HepG2 (cell line): ENCODE data around the gene RPS6KA3. TPM values are rescaled to one million over a fixed set of nuclear protein-coding genes. Genes with fewer than 3 reads are reported as not detected.
A peak's percentile ranks its signal among the peaks of the same experiment; 100 is the strongest.

ENCODE experiments used
- BCL6 ChIP-seq: IDR thresholded peaks from 2 replicates; pipeline ENCODE4 v1.6.1; 2016; ENCODE audit warnings: missing genetic modification reagents, missing compliant biosample characterization
- FOXK1 ChIP-seq: sonication (generic); formaldehyde crosslinking; IDR thresholded peaks from 2 replicates; pipeline ENCODE4 v1.4.0; 2020; ENCODE audit warnings: low read depth, missing genetic modification reagents, borderline replicate concordance
- HDAC1 ChIP-seq: sonication (generic); formaldehyde crosslinking; IDR thresholded peaks from 2 replicates; pipeline ENCODE4 v1.5.1; 2020; ENCODE audit warnings: mild to moderate bottlenecking, missing genetic modification reagents
- HDAC2 ChIP-seq: sonication (generic); formaldehyde crosslinking; IDR thresholded peaks from 2 replicates; pipeline ENCODE4 v1.4.0; 2020; ENCODE audit warnings: missing genetic modification reagents
- HHEX ChIP-seq: IDR thresholded peaks from 2 replicates; pipeline ENCODE4 v1.6.1; 2016; ENCODE audit warnings: control low read depth
- ISL2 ChIP-seq: sonication (generic); formaldehyde crosslinking; IDR thresholded peaks from 2 replicates; pipeline ENCODE4 v1.5.0; 2020; ENCODE audit warnings: missing genetic modification reagents
- MYNN ChIP-seq: sonication (generic); formaldehyde crosslinking; IDR thresholded peaks from 2 replicates; pipeline ENCODE4 v1.4.0; 2020; ENCODE audit warnings: mild to moderate bottlenecking, low read depth, missing genetic modification reagents
- NCOR1 ChIP-seq: fragments of 200-600 bp; sonication (generic); IDR thresholded peaks from 2 replicates; pipeline ENCODE4 v1.7.0; 2017; ENCODE audit warnings: antibody characterized with exemption, low read length, borderline replicate concordance
- NFIC ChIP-seq: IDR thresholded peaks from 2 replicates; pipeline ENCODE4 v1.6.1; 2012; ENCODE audit warnings: mild to moderate bottlenecking, low read length, inconsistent platforms
- POLR2AphosphoS5 ChIP-seq: IDR thresholded peaks from 2 replicates; pipeline ENCODE4 v1.6.1; 2012; ENCODE audit warnings: low read depth, low read length
- RARA ChIP-seq: IDR thresholded peaks from 2 replicates; pipeline ENCODE4 v1.6.1; 2016; ENCODE audit warnings: missing genetic modification reagents, missing compliant biosample characterization
- SMARCC2 ChIP-seq: fragments of 450-650 bp; IDR thresholded peaks from 2 replicates; pipeline ENCODE4 v1.6.1; 2017; ENCODE audit warnings: antibody characterized with exemption, mild to moderate bottlenecking
- TCF7 ChIP-seq: sonication (generic); IDR thresholded peaks from 2 replicates; pipeline ENCODE4 v1.6.1; 2016; ENCODE audit warnings: antibody characterized with exemption, low read depth
- TCF7L2 ChIP-seq: IDR thresholded peaks from 2 replicates; pipeline ENCODE4 v1.6.1; 2011; ENCODE audit warnings: mild to moderate bottlenecking, low read depth, low read length, moderate library complexity
- THYN1 ChIP-seq: sonication (generic); formaldehyde crosslinking; IDR thresholded peaks from 2 replicates; pipeline ENCODE4 v1.8.1; 2023; ENCODE audit warnings: low read depth, mild to moderate bottlenecking, moderate library complexity, missing genetic modification reagents, borderline replicate concordance
- ZKSCAN8 ChIP-seq: IDR thresholded peaks from 2 replicates; pipeline ENCODE4 v1.6.1; 2016; ENCODE audit warnings: borderline replicate concordance, missing genetic modification reagents, missing compliant biosample characterization
- ZNF589 ChIP-seq: sonication (generic); formaldehyde crosslinking; conservative IDR thresholded peaks from 2 replicates; pipeline ENCODE4 v1.8.0; 2022; ENCODE audit warnings: mild to moderate bottlenecking, moderate library complexity, missing genetic modification reagents
- ZNF614 ChIP-seq: IDR thresholded peaks from 2 replicates; pipeline ENCODE4 v1.6.1; 2018; ENCODE audit warnings: missing biosample characterization, missing genetic modification reagents, inconsistent platforms, borderline replicate concordance
- polyA plus RNA-seq, 8 experiments: library from polyadenylated mRNA; depleted of rRNA in 3 of 8; stranded (reverse) in 7 of 8; unstranded in 1 of 8; fragments of >200 nt; fragmentation: Illumina TruSeq in 4 of 8; extraction: Trizol in 4 of 8; gene quantifications; 2 replicates each; pipeline versions ENCODE4 v1.2.1 to v1.2.3, GENCODE V29; 2011 to 2016; ENCODE audit warnings: low read depth in 4 of 8, missing spikeins in 1 of 8, mixed read lengths in 1 of 8; ENCODE audit not compliant: insufficient read depth in 1 of 8
- total RNA-seq, 5 experiments: library from RNA; depleted of rRNA; stranded (reverse); fragments of >200 nt; fragmentation: Illumina TruSeq; extraction: Trizol; gene quantifications; 2 replicates each; pipeline ENCODE4 v1.2.3, GENCODE V29; 2016; ENCODE audit warnings: low read depth in 1 of 5
- TF ChIP-seq, protein P1 (sequence below): sonication (generic); formaldehyde crosslinking; IDR thresholded peaks from 2 replicates; pipeline ENCODE4 v1.8.0; 2022; ENCODE audit warnings: mild to moderate bottlenecking, missing genetic modification reagents, moderate library complexity
- TF ChIP-seq, protein P2 (sequence below): sonication (generic); formaldehyde crosslinking; IDR thresholded peaks from 2 replicates; pipeline ENCODE4 v1.5.0; 2020; ENCODE audit warnings: mild to moderate bottlenecking, missing genetic modification reagents, borderline replicate concordance

Gene RPS6KA3
- total and polyA plus RNA-seq, 2 of the 13 experiments (the other 11 are each of a cell fraction or from before 2014, with no cell fraction given) = 314 to 357 TPM

DNA sequence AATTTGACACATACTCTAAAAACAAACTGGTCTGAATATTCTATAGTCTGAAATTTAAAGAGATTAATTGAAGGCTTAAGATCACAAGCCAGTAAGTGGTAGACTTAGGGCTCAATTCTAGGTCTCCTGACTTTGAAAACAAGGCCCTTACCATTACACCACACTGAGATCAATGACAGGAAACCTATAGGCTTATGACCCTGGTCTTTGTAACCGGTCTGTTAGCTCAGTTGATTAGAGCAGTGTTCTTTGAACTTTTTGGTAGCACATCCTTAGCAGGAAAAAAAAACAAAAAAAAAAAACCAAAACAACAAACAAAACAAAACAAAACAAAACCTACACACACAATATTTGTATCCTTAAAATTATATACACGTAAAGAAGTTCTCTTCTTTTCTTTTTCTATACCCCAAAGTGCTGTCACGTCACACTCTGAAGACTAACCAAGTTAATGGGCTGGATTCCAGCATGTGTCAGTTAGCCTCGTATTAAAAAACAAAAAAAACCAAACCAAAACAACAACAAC is 55.4 kb downstream of the RPS6KA3 start (continued):
- TF ChIP-seq NCOR1 (peak; percentile 46; the same call in 1 of the 2 replicates), TCF7 (peak; percentile 61; the same call in 1 of the 2 replicates), ZNF614 (CRISPR knock-in tag) (0 out of 2 replicates have a peak, but pooled peaks have one; percentile 57), HHEX (no peak), POLR2AphosphoS5 (0 out of 2 replicates have a peak, but pooled peaks have one; percentile 26), THYN1 (CRISPR knock-in tag) (no peak), RARA (CRISPR knock-in tag) (peak; percentile 54), HDAC1 (CRISPR knock-in tag) (0 out of 2 replicates have a peak, but pooled peaks have one; percentile 38), TCF7L2 (no peak), ISL2 (CRISPR knock-in tag) (peak; percentile 37; the same call in 1 of the 2 replicates), NFIC (peak; percentile 68; the same call in 1 of the 2 replicates), MYNN (CRISPR knock-in tag) (no peak), FOXK1 (CRISPR knock-in tag) (peak; percentile 36; the same call in 1 of the 2 replicates), ZNF589 (CRISPR knock-in tag) (no peak), ZKSCAN8 (no peak), BCL6 (CRISPR knock-in tag) (peak; percentile 35; the same call in 1 of the 2 replicates), HDAC2 (peak; percentile 55; the same call in 1 of the 2 replicates), SMARCC2 (no peak)
- TF ChIP-seq, protein P1, sequence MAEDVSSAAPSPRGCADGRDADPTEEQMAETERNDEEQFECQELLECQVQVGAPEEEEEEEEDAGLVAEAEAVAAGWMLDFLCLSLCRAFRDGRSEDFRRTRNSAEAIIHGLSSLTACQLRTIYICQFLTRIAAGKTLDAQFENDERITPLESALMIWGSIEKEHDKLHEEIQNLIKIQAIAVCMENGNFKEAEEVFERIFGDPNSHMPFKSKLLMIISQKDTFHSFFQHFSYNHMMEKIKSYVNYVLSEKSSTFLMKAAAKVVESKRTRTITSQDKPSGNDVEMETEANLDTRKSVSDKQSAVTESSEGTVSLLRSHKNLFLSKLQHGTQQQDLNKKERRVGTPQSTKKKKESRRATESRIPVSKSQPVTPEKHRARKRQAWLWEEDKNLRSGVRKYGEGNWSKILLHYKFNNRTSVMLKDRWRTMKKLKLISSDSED (CRISPR knock-in tag) = no peak
- TF ChIP-seq, protein P2, sequence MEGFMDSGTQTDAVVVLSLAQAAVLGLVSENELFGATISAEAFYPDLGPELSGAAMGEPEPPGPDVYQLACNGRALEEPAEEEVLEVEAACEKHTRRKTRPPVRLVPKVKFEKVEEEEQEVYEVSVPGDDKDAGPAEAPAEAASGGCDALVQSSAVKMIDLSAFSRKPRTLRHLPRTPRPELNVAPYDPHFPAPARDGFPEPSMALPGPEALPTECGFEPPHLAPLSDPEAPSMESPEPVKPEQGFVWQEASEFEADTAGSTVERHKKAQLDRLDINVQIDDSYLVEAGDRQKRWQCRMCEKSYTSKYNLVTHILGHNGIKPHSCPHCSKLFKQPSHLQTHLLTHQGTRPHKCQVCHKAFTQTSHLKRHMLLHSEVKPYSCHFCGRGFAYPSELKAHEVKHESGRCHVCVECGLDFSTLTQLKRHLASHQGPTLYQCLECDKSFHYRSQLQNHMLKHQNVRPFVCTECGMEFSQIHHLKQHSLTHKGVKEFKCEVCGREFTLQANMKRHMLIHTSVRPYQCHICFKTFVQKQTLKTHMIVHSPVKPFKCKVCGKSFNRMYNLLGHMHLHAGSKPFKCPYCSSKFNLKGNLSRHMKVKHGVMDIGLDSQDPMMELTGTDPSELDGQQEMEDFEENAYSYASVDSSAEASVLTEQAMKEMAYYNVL (CRISPR knock-in tag) = no peak
